ENCODE measurements around the gene TRIM33.
"Not testable (repeated sequence)": the region's sequence is repeated elsewhere in the genome, so short reads cannot be mapped to it uniquely, and the experiment has no call there.

The TRIM33 gene

GRCh38 chr1:114510274-114511031, 550 bp downstream of the TRIM33 start:
- DNase-seq (ENCODE audit: low read depth in 2 of 2, low spot score in 1 of 2): no peak

DNA sequence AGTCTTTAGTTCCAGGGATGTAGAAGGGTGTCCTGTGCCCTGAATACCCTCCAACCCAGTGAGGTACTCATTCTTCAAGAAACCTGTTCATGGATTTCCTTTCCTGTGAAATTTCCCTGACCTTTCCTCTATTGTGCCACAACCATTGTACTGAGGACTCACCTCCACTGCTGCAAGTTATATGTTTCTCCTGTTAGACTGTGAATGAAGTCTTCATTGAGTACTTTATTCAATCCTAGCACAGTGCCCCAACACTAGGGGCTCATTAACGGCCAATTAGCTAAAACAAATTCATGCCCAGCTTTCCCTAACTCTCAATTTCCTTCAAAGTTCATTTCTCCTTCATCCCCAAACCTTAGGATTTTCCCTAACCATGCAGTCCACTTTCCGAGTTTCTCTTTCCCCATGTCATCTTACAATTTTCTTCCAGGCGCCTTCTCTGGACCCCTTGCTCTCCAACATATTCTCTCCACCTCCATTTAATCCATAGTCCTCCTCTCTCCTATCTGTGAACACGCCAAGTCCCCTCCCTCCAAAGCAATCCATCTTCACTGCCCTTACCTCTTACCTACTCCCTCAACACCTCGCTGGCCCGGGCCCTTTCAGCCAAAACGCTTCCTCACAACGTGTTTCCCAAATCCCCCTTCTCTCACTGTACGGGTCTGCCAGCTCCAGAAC, 1.3 kb downstream of the TRIM33 start:
- DNase-seq (ENCODE audit: low read depth in 2 of 2, low spot score in 1 of 2): no peak

DNA sequence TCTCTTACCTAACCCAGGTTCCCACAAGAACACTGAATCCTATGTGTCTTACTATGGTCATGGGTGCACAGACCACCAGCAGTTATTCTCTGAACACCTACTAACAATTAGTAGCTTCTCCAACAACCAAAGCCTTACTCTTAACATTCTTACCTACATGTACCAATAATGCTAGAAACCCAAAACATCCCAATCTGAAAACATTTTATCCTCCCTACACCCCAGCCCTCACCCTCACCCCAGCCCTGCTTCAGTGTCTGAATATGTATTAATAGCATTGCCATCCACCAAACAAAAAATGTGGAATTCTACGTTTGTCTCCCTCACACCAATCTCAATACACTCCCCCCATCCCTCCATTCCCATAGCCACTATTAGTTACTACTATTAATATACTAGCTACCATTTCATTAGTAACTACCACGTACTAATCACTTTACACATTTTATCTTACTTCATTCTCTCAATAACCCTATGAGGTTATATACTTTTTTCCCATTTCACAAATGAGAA, 2.6 kb downstream of the TRIM33 start:
- DNase-seq (ENCODE audit: low read depth in 2 of 2, low spot score in 1 of 2): no peak

- DNase-seq (ENCODE audit: low read depth in 2 of 2, low spot score in 1 of 2): no peak
Observed at GRCh38 chr1:114507513-114507912, 3.5 kb downstream of the TRIM33 start.

GRCh38 chr1:114505148-114505561, 5.8 kb downstream of the TRIM33 start:
- no peak for DNase-seq (ENCODE audit: low read depth in 2 of 2, low spot score in 1 of 2)

- no peak for DNase-seq (ENCODE audit: low read depth in 2 of 2, low spot score in 1 of 2)
Observed at GRCh38 chr1:114503916-114504422, 7.0 kb downstream of the TRIM33 start.

DNA sequence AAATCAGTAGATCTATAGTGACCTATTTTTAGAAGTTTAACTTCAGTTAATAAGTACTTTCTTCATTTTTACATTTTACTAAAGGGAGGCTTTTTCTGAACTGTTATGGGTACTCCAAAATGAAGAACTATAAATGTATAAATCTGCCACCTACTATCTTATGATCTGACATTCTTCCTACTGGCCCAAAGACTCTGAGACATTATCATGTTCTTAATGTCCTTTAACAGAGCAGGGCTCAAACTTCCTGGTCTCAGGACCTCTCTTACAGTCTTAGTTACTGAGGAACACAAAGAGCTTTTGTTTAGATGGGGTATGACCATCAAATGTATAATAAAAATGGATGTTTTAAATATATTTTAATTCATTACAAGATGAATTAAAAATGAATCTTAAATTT, 8.9 kb downstream of the TRIM33 start:
- DNase-seq (ENCODE audit: low read depth in 2 of 2, low spot score in 1 of 2): no peak

DNA sequence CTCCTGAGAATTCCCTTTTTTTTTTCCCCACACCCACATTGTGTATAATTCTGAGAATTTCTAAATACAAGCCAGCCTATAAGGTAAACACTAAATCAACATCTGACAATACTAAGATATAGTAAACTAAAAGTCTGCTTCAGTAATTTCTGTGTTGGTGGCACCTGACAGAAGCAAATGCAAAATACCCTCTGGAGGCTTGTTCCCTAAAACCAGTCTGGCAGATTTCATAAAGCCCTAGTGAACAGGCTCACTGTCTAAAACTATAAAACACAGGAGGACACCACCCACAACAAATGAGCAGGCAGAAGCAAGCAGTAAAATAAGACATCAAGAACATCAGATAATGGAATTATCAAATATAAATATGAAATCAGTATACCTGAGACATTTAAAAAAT, 11.5 kb downstream of the TRIM33 start:
- no peak for DNase-seq (ENCODE audit: low read depth in 2 of 2, low spot score in 1 of 2)

- no peak for DNase-seq (ENCODE audit: low read depth in 2 of 2, low spot score in 1 of 2)
Observed at GRCh38 chr1:114496089-114496488, 14.9 kb downstream of the TRIM33 start.

GRCh38 chr1:114495486-114495885, 15.5 kb downstream of the TRIM33 start:
- DNase-seq (ENCODE audit: low read depth in 2 of 2, low spot score in 1 of 2): no peak

DNA sequence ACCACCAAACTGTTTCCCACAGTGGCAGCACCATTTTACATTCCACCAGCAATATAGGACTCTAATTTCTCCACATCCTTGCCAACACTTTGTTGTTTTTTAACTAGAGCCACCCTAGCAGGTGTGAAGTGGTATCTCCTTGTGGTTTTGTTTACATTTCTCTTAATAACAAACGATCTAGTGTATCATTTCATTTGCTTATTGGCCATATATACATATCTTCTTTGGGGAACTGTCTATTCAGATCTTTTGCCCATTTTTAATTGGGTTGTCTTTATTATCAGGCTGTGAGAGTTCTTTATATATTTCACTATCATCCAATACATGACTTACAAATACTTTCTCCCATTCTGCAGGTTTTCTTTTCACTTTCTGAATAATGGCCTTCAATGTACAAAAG, 18.0 kb downstream of the TRIM33 start:
- DNase-seq (ENCODE audit: low read depth in 2 of 2, low spot score in 1 of 2): no peak

DNA sequence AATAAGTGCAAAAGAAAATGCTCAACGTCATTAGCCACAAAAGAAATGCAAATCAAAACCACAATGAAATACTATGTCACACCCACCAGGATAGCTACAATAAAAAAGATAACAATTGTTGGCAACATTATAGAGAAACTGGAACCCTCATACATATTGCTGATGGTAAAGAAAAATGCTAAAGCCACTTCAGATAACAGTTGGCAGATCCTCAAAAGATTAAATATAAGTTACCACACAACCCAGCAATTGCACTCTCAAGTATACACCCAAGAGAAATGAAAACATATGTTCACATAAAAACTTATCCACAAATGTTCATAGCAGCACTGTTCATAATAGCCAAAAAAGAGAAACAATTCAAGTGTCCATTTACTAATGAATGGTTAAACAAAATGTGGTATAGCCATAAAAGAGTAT, 20.7 kb downstream of the TRIM33 start:
- no peak for DNase-seq (ENCODE audit: low read depth in 2 of 2, low spot score in 1 of 2)

DNA sequence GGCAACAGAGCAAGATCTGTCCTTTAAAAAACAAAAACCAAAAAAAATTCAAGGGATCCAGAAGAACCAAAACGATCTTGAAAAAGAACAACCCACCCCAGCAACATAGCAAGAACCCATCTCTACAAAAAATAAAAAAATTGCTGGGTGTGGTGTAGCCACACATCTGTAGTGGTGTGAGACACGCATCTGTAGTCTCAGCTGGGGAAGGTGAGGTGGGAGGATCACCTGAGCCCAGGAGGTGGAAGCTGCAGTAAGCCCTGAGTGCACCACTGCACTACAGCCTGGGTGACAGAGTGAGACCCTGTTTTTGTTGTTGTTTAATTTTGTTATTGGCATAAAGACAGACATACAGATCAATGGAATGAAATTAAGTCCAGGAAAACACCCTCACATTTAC, 22.3 kb downstream of the TRIM33 start:
- DNase-seq (ENCODE audit: low read depth in 2 of 2, low spot score in 1 of 2): no peak

DNA sequence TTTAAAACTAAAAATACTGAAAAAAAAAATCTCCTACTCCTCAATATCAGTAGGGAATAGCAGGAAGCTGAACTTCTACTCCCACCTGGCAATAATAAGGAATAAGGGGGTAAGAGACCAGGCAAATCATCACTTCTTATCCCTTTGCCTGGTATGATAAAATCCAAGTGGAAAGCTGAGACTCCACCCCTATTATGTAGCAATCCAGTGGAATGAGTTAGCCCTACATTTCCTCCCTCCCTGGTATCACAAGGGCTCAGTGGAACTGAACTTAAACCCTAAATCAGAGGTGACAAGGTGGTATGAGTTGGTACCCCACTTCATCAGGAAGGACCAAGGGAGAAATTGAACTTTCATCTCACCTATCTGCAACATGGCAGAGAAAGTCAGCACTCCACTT, 25.7 kb downstream of the TRIM33 start:
- no peak for DNase-seq (ENCODE audit: low read depth in 2 of 2, low spot score in 1 of 2)

GRCh38 chr1:114482585-114482984, 28.4 kb downstream of the TRIM33 start:
- no peak for DNase-seq (ENCODE audit: low read depth in 2 of 2, low spot score in 1 of 2)

DNA sequence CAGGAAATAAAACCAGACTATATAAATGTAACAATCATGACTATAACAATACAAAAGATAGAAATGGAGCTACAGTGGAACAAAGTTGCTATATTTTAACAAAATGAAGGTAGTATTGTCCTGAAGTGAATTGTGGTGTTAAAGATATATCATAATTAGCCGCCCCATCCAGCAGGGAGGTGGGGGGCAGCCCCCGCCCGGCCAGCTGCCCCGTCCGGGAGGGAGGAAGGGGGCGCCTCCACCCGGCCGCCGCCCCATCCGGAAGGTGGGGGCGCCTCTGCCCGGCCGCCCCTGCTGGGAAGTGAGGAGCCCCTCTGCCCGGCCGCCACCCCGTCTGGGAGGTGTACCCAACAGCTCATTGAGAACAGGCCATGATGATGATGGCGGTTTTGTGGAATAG, 31.4 kb downstream of the TRIM33 start:
- not testable (repeated sequence) for DNase-seq (ENCODE audit: low read depth in 2 of 2, low spot score in 1 of 2)

GRCh38 chr1:114479134-114479533, 31.9 kb downstream of the TRIM33 start:
- DNase-seq (ENCODE audit: low read depth in 2 of 2, low spot score in 1 of 2): no peak

GRCh38 chr1:114473796-114474195, 37.2 kb downstream of the TRIM33 start:
- no peak for DNase-seq (ENCODE audit: low read depth in 2 of 2, low spot score in 1 of 2)

GRCh38 chr1:114472408-114472807, 38.6 kb downstream of the TRIM33 start:
- no peak for DNase-seq (ENCODE audit: low read depth in 2 of 2, low spot score in 1 of 2)

- no peak for DNase-seq (ENCODE audit: low read depth in 2 of 2, low spot score in 1 of 2)
Observed at GRCh38 chr1:114470681-114471080, 40.3 kb downstream of the TRIM33 start.

GRCh38 chr1:114468710-114469468, 42.1 kb downstream of the TRIM33 start:
- no peak for DNase-seq (ENCODE audit: low read depth in 2 of 2, low spot score in 1 of 2)

DNA sequence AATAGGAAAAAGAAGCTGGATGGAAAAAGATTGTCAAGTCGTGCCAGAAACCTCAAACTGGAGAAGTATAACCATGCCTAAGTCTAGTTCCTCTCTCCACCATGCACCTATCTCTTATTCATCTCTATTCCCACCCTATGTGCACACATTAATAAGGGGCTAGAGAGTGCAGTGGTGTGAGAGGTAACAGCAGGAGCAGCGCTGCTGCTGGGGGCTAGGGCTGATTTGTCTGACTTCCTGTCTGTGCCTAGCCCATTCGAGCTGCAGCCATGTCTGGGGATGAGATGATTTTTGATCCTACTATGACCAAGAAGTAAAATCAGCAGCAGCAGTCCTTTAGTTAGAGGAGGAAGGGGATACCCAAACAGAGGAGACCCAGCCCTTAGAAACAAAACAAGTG, 43.0 kb downstream of the TRIM33 start:
- no peak for DNase-seq (ENCODE audit: low read depth in 2 of 2, low spot score in 1 of 2)

Data from stimulated activated CD8-positive, alpha-beta memory T cell treated with anti-CD3 and anti-CD28 coated beads, Interleukin-4, amount 100 ng/mL, for 4 hours (primary cell).